GM15510 (cell line): ENCODE measurements around the gene EXD1.

Experiments
- POLR2A ChIP-seq: IDR thresholded peaks from 3 replicates; pipeline ENCODE4 v1.6.1; 2011; ENCODE audit warnings: borderline replicate concordance; ENCODE audit not compliant: insufficient read length; ENCODE audit errors: extremely low read depth

Gene EXD1

DNA sequence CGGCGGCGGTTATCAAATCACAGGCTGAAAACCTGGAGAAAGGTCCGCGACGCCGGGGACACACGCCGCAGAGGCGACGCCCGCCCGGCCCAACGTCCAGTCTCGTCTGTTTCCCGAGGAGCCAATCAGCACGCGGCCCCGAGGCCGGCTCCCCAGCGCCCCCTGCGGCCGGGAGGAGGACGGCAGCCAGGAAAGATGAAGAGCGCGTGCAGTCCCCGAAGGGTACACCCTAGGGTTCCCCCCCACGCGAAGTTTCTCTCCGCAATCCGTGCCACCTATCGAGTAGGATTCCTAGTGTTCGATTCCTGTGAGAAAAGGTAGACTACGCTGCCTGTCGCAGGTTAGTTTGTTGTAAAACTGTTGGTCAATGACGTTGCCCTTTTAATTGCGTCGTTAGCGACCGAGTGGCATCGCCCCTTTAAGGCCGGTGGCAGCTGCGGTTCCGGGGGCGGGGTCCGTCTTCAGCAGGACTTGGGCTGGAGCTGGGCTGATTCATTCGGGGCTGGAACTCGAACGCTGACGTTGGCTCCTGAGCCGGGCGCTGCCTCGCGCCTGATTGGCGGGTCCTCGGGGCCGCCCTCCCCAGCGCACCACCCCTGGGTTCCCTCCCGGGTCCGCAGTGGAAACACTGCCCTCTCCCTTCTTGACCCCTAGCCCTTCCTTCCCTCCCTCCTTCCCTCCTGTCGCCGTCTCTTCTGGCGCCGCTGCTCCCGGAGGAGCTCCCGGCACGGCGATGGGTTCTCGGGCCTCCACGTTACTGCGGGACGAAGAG, at the start of gene EXD1, which contains the start of gene CHP1:
EXD1 (minus strand) TSS at position 108 of the 772 bp plus-strand sequence. CDS start 4,182 bp downstream, outside the sequence.
CHP1 (plus strand) TSS at position 619 of the 772 bp plus-strand sequence; CDS start at position 734, 115 bp downstream.
- peak; percentile 77 for TF ChIP-seq POLR2A

GRCh38 chr15:41279535-41280283, 49.2 kb upstream of the EXD1 start:
- no peak for TF ChIP-seq POLR2A

- TF ChIP-seq POLR2A: no peak
Measured at GRCh38 chr15:41278319-41278718, 47.8 kb upstream of the EXD1 start.

DNA sequence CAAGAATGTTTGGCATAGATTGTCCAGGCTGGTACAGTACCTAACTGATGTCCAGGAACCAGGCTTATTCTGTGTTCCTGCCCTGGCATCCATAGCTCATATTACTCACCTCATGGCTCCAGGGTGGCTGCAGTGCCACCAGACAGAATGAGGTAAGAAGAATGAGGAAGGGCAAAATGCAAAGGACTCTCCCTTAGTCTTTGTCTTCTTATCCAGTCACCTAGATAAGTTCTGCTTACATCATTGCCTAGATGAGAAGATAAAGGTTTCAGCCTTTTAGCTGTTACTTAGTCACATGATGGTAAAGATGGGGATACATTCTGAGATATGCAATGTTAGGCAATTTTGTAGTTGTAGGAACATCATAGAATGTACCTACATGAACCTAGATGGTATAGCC, 46.3 kb upstream of the EXD1 start:
- TF ChIP-seq POLR2A: no peak

- TF ChIP-seq POLR2A: no peak
Measured at GRCh38 chr15:41269887-41270286, 39.3 kb upstream of the EXD1 start.

DNA sequence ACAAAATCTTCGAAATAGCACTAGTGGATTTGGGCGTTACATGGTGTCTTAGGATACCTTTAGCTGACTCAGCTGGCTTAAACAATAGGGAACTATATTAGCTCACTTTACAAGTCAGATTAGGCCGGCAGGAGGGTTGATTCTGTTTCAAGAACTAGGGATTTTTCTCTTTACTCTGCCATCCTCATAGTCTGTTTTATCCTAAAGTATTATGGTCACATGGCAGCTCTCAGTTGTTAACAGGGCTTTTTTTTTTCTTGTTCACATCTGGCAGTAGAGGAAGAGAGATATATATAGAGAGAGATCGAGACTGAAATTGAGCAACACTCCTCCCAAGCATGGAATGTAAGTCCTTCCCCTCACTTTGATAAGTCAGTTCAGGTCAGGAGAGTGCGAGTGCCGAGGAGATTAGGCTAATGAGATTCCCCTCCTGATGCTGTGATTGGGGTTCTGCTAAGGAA, 33.4 kb upstream of the EXD1 start:
- no peak for TF ChIP-seq POLR2A

DNA sequence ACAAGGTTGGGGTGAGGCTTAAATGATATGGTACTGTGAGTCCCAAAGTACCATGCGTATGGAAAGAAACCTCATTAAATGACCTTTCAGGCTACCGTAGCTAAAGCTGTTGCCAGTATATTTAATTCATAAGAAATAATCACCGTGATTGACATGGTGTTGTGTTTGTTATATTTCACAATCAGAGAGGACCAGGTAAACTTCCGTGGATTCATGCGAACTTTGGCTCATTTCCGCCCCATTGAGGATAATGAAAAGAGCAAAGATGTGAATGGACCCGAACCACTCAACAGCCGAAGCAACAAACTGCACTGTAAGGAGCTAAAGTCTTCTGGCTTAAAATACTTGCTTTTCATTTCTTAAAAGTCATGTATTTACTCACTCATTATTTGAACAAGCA, 32.0 kb upstream of the EXD1 start:
- TF ChIP-seq POLR2A: no peak

DNA sequence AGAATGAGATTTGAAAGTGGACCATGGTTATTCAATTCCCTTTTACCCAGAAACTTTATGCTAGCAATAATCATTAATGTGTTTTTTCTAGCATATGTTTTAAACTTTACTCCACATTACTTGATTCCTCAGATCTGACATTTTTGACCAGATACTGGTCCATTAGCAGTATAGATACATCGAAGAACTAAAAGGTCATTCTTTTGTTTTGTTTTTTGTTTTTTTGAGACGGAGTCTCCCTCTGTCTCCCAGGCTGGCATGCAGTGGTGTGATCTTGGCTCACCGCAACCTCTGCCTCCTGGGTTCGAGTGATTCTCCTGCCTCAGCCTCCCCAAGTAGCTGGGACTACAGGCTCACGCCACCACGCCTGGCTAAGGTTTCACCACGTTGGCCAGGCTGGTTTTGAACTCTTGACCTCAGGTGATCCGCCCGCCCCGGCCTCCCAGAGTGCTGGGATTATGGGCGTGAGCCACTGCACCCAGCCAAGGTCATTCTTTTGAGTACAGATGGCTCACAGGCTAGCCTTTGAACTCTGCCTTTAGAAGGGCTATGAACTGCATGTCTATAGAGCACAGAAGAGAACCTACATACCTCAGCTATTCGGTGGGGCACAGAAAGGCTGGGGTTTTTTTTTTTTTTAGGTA, 29.1 kb upstream of the EXD1 start:
- TF ChIP-seq POLR2A: no peak

DNA sequence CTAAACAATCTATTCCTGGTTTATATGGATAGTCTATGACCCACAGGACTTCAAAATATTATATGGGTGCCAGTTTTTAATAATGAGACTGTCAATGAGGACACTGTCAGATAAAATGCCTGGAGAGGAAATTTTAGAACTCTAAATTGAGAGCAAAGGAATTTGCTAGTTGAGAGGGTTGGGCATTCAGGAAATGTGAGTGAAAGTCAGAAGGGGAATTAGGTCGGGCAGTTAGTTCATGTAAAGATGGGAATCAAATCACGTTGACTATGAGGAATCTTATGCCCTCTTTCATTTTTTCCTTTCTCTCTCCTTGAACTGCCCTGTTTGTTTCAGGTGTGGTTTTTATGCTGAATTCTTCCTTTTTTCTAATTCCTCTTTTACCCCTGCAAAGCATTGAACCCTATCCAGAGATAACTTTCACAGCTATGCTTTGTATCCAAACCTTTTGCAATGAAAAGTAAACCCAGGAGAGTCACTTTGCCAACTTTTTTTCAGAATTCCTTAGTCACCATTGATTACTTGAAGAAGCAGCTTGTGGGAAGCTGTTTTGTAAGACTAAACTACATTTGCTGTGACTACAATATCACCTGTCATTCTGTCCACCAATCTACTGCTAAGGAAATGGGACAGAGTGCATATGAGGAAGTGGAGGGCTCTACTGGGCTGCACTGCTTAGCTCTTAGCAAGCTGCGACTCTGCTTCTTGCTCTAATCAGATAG, 28.4 kb upstream of the EXD1 start:
- no peak for TF ChIP-seq POLR2A

GRCh38 chr15:41256577-41257038, 26.1 kb upstream of the EXD1 start:
- TF ChIP-seq POLR2A: no peak

DNA sequence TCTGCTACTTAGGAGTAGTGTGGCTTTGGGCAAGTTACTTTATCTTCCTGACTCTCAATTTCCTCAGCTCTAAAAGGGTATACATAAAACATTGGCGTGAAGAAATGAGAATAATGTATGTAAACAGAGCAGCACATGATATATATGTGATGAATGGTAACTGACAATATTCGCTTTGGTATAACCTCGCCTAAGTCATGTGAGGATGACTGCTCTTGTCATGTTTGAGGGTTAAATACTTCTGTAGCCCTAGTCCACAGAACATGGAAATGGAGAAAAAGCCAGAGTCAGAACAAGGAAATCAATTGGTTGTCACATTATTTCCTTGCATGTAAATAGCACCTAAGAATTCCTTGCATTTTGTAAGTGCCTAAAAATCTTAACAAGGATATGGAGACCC, 25.5 kb upstream of the EXD1 start:
- TF ChIP-seq POLR2A: no peak

DNA sequence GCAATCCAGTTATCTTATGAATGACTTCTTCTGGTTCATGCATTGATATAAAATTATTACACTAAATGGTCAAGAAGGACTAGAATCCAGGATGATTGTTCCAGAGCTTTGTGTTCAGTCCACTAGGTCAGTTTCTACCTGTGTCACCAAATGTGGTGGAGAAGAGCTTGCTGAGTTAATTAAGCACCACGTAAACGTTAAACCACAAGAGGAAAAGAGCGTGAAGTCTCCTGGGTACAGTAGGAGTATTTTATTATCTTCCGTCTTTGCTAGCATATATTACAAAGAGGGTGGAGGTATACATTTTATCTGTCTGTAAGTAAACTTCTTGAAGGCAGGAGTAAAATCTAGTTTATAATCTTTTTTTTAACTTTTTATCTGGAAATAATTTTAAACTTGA, 24.0 kb upstream of the EXD1 start:
- no peak for TF ChIP-seq POLR2A

- no peak for TF ChIP-seq POLR2A
Measured at GRCh38 chr15:41251411-41251810, 20.9 kb upstream of the EXD1 start.

DNA sequence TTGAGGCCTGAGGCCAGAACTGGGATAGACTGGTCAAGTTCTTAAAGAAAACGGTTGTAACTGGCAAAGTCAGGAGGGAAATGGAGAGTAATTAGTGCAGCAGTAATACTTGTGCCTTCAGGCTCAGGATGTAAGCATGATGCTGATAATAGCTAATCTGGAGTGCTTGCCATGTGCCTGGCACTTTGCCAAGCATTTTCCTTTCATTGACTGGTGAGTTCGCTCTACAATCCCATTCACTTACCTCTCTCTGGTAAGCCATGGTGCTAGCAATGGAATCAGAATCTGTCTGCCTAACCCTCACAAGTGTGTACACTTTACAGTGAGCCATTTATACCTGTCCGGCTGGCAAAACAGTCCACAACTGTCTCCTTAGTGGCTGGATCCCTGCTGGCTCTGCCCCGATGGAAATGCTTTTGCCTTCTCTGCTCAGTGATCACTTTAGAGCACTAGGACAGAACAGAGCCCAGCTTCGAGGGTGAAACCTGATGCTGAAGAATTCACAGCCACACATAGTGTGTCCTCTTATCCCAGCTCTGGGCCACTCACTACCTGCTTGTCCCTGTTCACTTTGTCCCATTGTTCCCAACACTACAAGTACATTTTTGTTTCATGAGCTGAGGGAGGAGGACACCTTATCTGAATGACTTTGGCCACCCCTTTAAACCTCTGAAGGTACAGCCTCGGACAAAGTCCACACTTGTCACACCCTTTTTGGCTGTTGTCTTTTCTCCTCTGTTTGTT, 10.8 kb upstream of the EXD1 start:
- TF ChIP-seq POLR2A: no peak
